K562 (cell line): ENCODE results near the gene RTP5. TPM values are rescaled to one million over a fixed set of nuclear protein-coding genes. Genes with fewer than 3 reads are reported as not detected.
"Not testable (repeated sequence)": the region's sequence is repeated elsewhere in the genome, so short reads cannot be mapped to it uniquely, and the experiment has no call there.

Experiments used
- CBX3 ChIP-seq, 2 experiments: IDR thresholded peaks; 1 replicate in 1 of 2; 2 replicates in 1 of 2; pipeline ENCODE4 v1.6.1; 2012; ENCODE audit warnings: inconsistent platforms in 2 of 2, low read length in 2 of 2, borderline replicate concordance in 1 of 2, control low read depth in 1 of 2
- NFIC ChIP-seq: fragments of 450-650 bp; IDR thresholded peaks from 2 replicates; pipeline ENCODE4 v1.6.1; 2017; ENCODE audit warnings: mild to moderate bottlenecking, inconsistent platforms
- REST ChIP-seq, 2 experiments: fragments of 450-650 bp; formaldehyde crosslinking in 1 of 2; IDR thresholded peaks; 2 replicates each; pipeline versions ENCODE4 v1.4.0 to v1.6.1; 2014 to 2020; ENCODE audit warnings: mild to moderate bottlenecking in 2 of 2, borderline replicate concordance in 1 of 2, low read depth in 1 of 2
- SMAD4 ChIP-seq: fragments of 250-450 bp; sonication (Bioruptor Pico); conservative IDR thresholded peaks from 2 replicates; pipeline ENCODE4 v1.8.0; 2021; ENCODE audit warnings: inconsistent platforms, mild to moderate bottlenecking, moderate library complexity
- SMC3 ChIP-seq: conservative IDR thresholded peaks from 2 replicates; pipeline ENCODE4 v1.6.1; 2011; ENCODE audit warnings: low read depth, low read length, improper control_type of control experiment; ENCODE audit not compliant: insufficient read depth
- TRIM24 ChIP-seq, 2 experiments: fragments of 450-650 bp; IDR thresholded peaks; 2 replicates each; pipeline ENCODE4 v1.6.1; 2016
- polyA plus RNA-seq, 8 experiments: library from polyadenylated mRNA; depleted of rRNA in 4 of 8; stranded (reverse) in 5 of 8; unstranded in 3 of 8; fragments of >200 nt; fragmentation: Nextera tagmentation in 2 of 8; fragmentation: Illumina TruSeq in 1 of 8; extraction: Ambion mirVana in 2 of 8; extraction: Trizol in 1 of 8; gene quantifications; 2 replicates each; pipeline versions ENCODE4 v1.2.1 to v1.2.3, GENCODE V29; 2011 to 2014; ENCODE audit warnings: inconsistent platforms in 1 of 8, missing spikeins in 1 of 8
- total RNA-seq, 7 experiments: library from RNA; depleted of rRNA in 6 of 7; stranded (reverse); fragments of >200 nt in 6 of 7; fragmentation: Illumina TruSeq in 2 of 7; extraction: Trizol in 2 of 7; gene quantifications; 2 replicates each; pipeline versions ENCODE4 v1.2.1 to v1.2.3, GENCODE V29; 2011 to 2021; ENCODE audit warnings: low replicate concordance in 1 of 7
- TF ChIP-seq, protein P1 (sequence below): fragments of 450-650 bp; conservative IDR thresholded peaks from 2 replicates; pipeline ENCODE4 v1.6.1; 2016; ENCODE audit warnings: missing genetic modification characterization, low read depth, mild to moderate bottlenecking, control low read depth, missing compliant biosample characterization

The RTP5 gene
- total and polyA plus RNA-seq, 9 of the 15 experiments (the other 6 are each of a cell fraction or from before 2014, with no cell fraction given) = not detected

DNA sequence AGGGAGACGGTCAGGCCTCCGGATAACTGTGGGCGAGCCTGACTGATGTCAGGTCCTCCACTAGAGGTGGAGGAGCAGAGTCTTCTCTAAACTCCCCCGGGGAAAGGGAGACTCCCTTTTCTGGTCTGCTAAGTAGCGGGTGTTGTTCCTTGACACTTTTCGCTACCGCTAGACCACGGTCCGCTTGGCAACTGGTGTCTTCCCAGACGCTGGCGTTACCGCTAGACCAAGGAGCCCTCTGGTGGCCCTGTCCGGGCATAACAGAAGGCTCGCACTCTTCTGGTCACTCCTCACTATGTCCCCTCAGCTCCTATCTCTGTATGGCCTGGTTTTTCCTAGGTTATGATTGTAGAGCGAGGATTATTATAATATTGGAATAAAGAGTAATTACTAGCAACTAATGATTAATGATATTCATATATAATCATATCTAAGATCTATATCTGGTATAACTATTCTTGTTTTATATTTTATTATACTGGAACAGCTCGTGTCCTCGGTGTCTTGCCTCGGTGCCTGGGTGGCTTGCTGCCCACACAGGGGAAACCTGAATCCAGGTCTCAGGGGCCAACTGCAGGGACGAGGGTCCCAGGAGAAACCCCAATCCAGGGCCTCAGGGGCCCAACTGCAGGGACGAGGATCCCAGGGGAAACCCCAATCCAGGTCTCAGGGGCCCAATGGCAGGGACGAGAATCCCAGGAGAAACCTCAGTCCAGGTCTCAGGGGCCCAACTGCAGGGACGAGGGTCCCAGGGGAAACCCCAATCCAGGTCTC lies 6.4 kb downstream of the RTP5 start (continued):
- TF ChIP-seq, protein P1, sequence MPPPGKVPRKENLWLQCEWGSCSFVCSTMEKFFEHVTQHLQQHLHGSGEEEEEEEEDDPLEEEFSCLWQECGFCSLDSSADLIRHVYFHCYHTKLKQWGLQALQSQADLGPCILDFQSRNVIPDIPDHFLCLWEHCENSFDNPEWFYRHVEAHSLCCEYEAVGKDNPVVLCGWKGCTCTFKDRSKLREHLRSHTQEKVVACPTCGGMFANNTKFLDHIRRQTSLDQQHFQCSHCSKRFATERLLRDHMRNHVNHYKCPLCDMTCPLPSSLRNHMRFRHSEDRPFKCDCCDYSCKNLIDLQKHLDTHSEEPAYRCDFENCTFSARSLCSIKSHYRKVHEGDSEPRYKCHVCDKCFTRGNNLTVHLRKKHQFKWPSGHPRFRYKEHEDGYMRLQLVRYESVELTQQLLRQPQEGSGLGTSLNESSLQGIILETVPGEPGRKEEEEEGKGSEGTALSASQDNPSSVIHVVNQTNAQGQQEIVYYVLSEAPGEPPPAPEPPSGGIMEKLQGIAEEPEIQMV (tag) = 0 out of 2 replicates have a peak, but pooled peaks have one; percentile 58
- peak in 1 of 2 experiments; percentile 61; a peak in 1 of 3 replicates for TF ChIP-seq CBX3 (IDR thresholded peaks at IDR 0.05; ENCODE audit: borderline replicate concordance in 1 of 2, low read length in 2 of 2)
- 0 out of 2 replicates have a peak, but pooled peaks have one; percentile 6 for TF ChIP-seq SMC3
- TF ChIP-seq TRIM24 (IDR thresholded peaks at IDR 0.05) = 0 out of 4 replicates have a peak, but pooled peaks of 1 of the 2 experiments have one; percentile 37
- peak; percentile 44 for TF ChIP-seq SMAD4 (CRISPR knock-in tag)
- TF ChIP-seq REST (IDR thresholded peaks at IDR 0.05; ENCODE audit: borderline replicate concordance) = peak; percentile 81
- not testable (repeated sequence) for TF ChIP-seq REST (CRISPR knock-in tag; IDR thresholded peaks at IDR 0.05; ENCODE audit: low read depth)
- peak; percentile 26; the same call in 1 of the 2 replicates for TF ChIP-seq NFIC
- TF ChIP-seq, all 486 proteins: peak for 16; not testable (repeated sequence) for 470
